22Rv1 (cell line): ENCODE results near the gene CAPN12.

Experiments
- H3K27ac ChIP-seq: fragments of 450-650 bp; 2 replicates; pipeline ENCODE4 v1.5.1; 2017
- ZFX ChIP-seq: fragments of 450-650 bp; IDR thresholded peaks from 2 replicates; pipeline ENCODE4 v1.6.1; 2017; ENCODE audit warnings: antibody characterized with exemption, borderline replicate concordance
- TF ChIP-seq, protein P1 (sequence below): fragments of 450-650 bp; IDR thresholded peaks from 2 replicates; pipeline ENCODE4 v1.5.1; 2017; ENCODE audit warnings: mild to moderate bottlenecking

The CAPN12 gene

DNA sequence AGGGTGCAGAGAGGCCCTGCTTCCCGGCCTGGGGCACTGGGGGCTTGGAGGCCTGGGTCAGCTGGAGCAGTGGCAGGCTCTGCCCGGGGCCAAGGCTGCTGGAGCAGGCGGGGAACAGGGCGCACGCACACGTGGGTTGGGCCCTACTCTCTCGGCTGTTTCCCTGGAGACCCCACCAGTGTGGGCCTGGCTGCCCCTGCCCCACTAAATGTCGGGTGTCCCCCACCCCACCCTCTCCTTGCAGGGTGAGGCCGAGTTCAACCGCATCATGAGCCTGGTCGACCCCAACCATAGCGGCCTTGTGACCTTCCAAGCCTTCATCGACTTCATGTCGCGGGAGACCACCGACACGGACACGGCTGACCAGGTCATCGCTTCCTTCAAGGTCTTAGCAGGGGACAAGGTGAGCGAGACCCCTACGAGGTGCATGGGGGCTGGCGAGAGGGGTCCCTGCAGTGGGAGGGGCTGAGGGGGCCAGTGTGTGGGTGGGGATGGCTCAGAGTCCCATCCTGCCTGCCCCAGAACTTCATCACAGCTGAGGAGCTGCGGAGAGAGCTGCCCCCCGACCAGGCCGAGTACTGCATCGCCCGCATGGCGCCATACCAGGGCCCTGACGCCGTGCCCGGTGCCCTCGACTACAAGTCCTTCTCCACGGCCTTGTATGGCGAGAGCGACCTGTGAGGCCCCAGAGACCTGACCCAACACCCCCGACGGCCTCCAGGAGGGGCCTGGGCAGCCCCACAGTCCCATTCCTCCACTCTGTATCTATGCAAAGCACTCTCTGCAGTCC is 15.3 kb downstream of the CAPN12 start:
- H3K27ac ChIP-seq: peak overlapping the region; percentile 77
- TF ChIP-seq, protein P1, sequence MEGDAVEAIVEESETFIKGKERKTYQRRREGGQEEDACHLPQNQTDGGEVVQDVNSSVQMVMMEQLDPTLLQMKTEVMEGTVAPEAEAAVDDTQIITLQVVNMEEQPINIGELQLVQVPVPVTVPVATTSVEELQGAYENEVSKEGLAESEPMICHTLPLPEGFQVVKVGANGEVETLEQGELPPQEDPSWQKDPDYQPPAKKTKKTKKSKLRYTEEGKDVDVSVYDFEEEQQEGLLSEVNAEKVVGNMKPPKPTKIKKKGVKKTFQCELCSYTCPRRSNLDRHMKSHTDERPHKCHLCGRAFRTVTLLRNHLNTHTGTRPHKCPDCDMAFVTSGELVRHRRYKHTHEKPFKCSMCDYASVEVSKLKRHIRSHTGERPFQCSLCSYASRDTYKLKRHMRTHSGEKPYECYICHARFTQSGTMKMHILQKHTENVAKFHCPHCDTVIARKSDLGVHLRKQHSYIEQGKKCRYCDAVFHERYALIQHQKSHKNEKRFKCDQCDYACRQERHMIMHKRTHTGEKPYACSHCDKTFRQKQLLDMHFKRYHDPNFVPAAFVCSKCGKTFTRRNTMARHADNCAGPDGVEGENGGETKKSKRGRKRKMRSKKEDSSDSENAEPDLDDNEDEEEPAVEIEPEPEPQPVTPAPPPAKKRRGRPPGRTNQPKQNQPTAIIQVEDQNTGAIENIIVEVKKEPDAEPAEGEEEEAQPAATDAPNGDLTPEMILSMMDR: no peak
- TF ChIP-seq ZFX: no peak

DNA sequence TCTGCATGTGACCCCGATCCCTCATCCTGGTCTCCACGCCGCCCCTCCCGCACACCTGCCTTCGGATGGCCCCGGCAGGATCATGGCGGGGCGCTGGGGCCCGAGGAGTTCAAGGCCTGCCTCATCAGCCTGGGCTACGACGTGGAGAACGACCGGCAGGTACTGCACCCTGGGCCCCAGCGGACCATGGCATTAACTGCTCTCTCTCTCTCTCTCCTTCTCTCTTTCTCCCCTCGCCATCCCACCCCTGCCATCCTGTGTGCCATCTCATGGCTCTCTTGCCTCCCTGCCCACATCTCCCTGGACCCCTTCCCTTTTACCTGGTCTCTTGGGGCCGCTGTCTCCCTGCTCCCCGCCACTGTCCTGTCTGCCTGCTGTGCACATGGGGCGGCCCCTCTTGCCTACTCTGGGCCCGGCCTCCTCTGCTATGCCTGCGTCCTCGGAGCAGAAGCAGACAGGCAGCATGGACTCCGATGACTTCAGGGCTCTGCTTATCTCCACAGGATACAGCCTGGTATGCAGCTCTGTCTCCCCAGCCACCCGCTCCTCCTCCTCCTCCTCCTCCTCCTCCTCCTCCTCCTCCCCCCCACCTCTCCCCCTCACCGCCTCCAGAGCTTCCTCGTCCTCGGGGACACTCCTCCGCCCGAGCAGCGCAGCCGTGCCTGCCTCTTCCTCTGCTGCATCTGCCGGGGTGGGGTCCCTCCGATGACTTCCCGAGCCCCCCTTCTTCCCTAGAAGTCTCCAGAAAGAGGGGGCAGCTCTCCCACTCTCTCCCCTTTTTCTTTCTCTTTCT is 16.2 kb downstream of the CAPN12 start:
- peak overlapping the region; percentile 39; the same call in 1 of the 2 replicates for H3K27ac ChIP-seq

DNA sequence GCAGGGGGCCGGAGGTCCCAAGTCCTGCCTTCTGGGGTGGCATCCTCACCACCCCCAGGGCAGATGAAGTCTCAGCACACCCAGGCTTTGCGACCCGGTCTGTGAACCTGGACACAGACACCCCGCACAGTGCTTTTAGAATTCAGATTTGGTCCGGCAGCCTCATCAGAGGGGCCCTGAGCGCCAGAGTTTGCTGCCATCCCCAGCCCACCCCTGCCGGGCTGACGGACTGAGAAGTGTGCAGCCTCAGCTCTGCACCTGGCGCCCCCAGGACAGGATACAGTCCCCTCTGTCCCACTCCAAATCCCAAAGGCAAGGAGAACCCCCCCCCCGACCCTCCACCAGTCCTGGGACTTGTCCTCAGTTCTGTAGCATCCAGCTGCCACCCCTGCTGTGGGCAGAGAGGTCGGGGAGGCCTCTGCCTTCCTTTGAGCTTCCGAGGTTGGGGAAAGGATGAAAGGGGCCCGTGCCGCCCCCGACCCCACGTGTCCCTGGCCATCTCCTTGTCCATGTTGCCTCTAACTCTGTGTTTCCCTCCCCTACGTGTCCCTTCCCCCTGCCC is 16.9 kb downstream of the CAPN12 start:
- peak overlapping the region; percentile 39 for H3K27ac ChIP-seq
- TF ChIP-seq, protein P1: no peak
- no peak for TF ChIP-seq ZFX

More for the DNA sequence above, 16.2 kb downstream of the CAPN12 start:
- TF ChIP-seq, protein P1: no peak
- no peak for TF ChIP-seq ZFX

DNA sequence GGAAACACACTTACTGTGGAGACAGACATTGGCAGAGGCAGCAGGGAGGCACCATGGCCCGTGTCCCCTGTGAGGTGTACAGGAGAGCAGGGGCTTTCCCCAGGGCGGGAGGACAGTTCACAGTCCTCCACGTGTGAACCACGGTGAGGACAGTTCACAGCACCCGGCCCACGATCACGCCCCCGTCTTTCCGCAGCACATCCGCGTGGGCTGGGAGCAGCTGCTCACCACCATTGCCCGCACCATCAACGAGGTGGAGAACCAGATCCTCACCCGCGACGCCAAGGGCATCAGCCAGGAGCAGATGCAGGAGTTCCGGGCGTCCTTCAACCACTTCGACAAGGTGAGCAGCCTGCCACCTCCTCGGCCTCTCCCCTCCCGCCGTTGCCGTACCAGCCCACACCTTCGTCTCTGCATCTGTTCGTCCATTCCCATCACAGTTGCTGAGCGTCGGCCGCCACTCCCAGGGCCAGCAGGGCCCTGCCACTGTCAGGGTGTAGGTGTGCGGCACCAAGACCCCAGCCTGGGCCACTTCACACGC is 17.4 kb downstream of the CAPN12 start:
- TF ChIP-seq ZFX: no peak
- TF ChIP-seq, protein P1: no peak
- peak overlapping the region; percentile 39; the same call in 1 of the 2 replicates for H3K27ac ChIP-seq

DNA sequence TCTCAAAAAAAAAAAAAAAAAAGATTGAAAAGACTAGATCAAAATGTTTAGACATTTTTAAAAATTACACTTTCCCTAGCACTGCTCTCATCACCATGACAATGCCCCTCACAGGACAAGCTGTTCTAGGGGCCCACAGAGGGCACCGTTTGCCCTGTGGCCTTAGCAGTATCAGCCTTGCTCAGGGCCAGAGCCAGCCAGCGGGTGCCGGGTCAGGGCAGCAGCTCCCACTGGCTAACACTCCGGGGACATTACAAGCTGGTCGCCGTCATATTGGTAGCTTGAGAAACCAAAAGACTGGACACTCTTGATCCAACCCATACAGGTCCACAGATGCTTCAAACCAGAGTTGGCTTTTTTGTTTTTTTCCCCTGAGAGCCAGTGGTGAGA is 18.0 kb downstream of the CAPN12 start:
- TF ChIP-seq ZFX: no peak
- TF ChIP-seq, protein P1: no peak
- H3K27ac ChIP-seq: peak overlapping the region; percentile 39

DNA sequence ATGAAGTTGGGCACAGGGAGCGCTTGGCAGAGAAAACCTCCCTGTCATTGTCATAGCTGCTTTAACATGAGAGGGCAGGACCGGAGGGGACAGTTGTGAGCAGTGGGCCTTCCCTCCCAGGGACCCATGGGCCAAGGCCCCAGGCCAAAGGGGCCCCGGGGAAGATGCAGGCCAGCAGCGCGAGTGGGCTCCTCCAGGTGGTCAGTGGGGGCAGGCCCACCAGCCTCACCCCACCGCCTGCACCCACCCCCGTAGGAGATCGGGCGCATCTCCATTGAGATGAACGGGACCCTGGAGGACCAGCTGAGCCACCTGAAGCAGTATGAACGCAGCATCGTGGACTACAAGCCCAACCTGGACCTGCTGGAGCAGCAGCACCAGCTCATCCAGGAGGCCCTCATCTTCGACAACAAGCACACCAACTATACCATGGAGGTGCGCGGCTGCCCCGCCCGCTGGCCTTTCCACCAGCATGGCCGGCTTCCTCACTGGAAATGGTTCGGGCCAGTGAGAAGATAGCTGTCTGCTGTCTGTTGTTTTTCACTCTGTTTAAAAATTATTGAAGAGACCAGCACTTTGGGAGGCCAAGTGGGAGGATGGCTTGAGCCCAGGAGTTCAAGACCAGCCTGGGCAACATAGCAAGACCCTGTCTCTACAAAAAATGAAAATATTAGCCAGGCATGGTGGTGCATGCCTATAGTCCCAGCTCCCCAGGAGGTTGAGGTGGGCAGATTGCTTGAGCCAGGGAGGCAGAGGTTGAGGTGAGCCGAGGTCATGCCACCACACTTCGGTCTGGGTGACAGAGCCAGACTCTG is 18.6 kb downstream of the CAPN12 start:
- TF ChIP-seq ZFX: no peak
- TF ChIP-seq, protein P1: no peak
- H3K27ac ChIP-seq: peak overlapping the region; percentile 39
